KG1 (cell line): Measurements from ENCODE around the gene ZBTB42.

Experiments used
- DNase-seq: peaks from one replicate; lab custom pipeline; 2025; lab: John Stamatoyannopoulos, UW

Gene ZBTB42

GRCh38 chr14:104795781-104796686, 4.9 kb upstream of the ZBTB42 start:
- no peak for DNase-seq

- no peak for DNase-seq
Measured at GRCh38 chr14:104796687-104797081, 4.2 kb upstream of the ZBTB42 start.

- DNase-seq: no peak
Measured at GRCh38 chr14:104797115-104798044, 3.5 kb upstream of the ZBTB42 start.

- no peak for DNase-seq
Measured at GRCh38 chr14:104798300-104799243, 2.3 kb upstream of the ZBTB42 start.

- DNase-seq: no peak
Measured at GRCh38 chr14:104799244-104800014, 1.5 kb upstream of the ZBTB42 start.

GRCh38 chr14:104800015-104800770, 708 bp upstream of the ZBTB42 start:
- no peak for DNase-seq

- DNase-seq: no peak
Measured at GRCh38 chr14:104801520-104802393, 856 bp downstream of the ZBTB42 start.

- DNase-seq: no peak
Measured at GRCh38 chr14:104802394-104803184, 1.7 kb downstream of the ZBTB42 start.

- DNase-seq: no peak
Measured at GRCh38 chr14:104803280-104803911, 2.5 kb downstream of the ZBTB42 start.

GRCh38 chr14:104803912-104804410, 3.1 kb downstream of the ZBTB42 start:
- DNase-seq: no peak

GRCh38 chr14:104804481-104805325, 3.8 kb downstream of the ZBTB42 start:
- DNase-seq: no peak

- DNase-seq: no peak
Measured at GRCh38 chr14:104805326-104805678, 4.4 kb downstream of the ZBTB42 start.

GRCh38 chr14:104805941-104806624, 5.2 kb downstream of the ZBTB42 start:
- DNase-seq: no peak

GRCh38 chr14:104806625-104807465, 5.9 kb downstream of the ZBTB42 start:
- DNase-seq: no peak

GRCh38 chr14:104808456-104808855, 7.6 kb downstream of the ZBTB42 start:
- DNase-seq: no peak
